HG02840 (cell line): ENCODE measurements around the gene P2RX4.
"Not testable (repeated sequence)": the region's sequence is repeated elsewhere in the genome, so short reads cannot be mapped to it uniquely, and the experiment has no call there.

Experiments
- ATAC-seq: cut with Tn5 transposase; IDR thresholded peaks from one replicate; pipeline ENCODE4 v1.9.1; 2021; ENCODE audit warnings: mild to moderate bottlenecking, moderate library complexity, moderate number of reproducible peaks; ENCODE audit not compliant: unreplicated experiment, low FRiP score

Gene P2RX4

DNA sequence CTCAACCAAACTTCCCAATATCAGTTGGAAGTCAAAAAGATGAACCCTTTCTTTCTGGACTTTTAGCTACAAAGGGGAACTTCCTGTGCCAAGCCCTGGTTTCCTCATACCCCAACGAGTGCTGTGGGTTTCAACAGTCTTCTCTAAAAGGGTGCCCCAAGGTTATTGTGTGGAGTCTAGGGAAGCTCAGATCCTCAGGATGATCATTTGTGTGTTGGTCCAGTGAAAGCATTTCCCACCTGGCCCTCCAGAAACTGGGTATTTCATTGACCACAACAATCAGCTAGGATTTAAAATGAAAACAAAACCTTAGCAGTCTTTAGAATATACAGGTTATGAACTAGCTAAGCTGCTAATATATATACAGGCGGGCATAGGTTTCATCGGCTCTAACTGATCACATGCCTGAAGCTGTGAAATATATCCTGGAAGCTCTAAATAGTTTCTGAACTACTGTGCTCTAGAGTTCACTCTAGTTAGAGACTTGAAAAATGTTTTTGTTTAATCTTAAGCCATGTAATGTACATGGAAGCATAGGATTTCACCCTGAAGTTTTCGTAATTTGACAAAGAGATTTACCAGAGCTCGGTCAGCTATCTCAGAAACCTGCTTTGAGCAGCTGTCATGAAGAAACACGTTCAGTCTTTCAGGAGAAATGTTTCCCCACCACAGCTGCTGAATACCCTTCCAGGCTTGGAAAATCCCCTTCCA, 29.6 kb downstream of the P2RX4 start:
- no peak for ATAC-seq

DNA sequence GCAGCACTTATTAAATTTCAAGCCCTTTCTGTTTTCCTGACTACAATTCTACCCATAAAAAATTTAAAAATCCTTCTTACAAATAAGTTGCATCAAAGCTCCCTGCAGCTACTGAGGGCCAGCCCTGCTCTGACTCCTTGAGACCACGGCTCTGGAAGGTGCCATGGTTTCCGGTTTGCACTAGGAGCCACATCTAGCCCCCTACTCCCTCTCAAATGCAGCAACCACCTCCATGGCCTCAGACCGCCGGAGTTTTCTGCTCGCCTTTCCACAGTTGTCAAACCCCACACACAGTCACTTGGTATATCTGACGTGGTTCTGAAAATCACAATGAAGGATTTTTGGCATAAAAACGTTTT, 30.1 kb downstream of the P2RX4 start:
- ATAC-seq, result no peak

DNA sequence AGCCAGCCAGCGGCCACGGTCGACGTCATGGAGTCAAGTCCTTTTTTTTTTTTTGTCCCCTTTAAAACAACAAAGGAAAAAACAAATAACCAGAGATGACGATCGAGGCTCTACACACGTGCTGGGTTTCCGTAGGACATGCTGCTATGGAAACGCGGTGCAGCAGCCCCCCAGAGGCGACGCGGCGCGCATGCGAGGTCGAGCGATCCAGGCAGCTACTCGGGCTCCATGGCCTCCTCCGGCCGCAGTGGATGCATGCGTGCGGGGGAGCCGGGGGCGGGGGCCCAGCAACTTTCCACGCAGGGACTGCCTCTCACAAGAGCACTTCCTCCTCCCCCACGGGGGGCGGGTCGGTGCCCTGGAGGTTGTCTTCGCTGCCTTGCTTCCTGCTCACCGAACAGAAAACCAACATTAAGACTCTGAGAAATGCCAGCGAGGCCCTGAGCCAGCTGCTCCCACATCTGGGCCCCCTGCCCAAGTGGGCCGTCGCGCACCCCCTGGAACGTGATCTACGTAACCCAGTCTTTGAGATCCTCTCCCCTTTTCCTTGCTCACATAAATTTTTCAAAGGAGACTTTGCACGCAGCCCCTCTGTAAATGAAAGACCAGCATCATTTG, 30.7 kb downstream of the P2RX4 start:
- no peak for ATAC-seq

DNA sequence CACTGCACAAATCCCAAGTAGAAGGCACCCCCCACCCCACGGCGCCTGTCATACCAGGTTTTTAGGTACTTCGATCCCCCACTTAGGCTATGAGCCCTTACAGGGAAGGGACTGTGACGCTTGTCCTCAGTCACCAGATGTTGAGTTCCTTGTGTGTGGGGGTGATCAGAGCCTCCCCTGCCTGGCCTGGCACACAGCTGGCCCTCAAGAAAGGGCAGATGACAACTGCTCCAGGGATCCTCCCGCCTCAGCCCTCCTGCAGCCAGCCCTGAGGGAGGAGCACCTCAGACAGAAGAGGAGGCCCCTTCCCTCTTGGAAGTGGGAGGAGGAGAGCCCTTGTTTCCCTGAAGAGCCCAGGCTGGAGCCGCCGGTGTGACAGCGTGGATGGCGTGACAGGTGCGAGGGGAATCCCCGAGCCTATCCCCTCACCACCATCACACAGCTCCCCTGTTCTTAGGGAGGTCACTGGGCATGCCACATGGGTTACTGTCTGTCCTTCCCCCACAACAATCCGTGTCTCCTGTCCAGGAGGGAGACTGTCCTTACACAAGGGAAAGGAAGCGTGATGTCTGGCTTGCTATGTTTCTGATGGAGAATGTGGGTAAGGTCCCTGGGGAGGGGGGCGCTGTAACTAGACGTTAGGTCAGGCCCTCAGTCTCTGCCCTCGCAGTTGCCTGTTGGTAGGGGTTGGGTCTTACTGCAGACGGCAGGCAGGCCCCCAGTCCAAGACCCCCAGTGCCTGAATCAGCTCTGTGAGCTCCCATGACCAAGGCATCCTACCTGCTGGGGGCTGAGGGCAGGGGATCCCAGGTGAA, 31.4 kb downstream of the P2RX4 start:
- no peak for ATAC-seq

DNA sequence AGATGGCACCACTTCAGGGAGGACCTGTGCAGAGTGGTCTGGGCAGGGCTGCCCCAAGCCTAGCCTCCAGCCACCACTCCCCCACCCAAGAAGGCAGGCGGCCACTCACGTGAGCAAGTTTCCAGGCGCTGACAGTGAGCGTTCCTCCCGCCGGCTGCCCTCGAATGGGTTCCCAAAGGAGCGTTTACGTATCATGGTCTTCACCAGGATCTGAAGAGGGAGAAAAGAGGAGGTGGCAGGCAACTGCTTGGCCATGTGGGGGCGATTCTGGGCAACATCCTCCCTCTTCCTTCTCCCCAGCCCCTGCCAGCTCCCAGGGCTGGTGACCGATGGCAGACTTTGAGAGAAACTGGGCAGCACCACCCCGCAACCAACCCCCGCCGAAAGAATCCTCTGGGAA, 35.1 kb downstream of the P2RX4 start:
- ATAC-seq, result no peak

DNA sequence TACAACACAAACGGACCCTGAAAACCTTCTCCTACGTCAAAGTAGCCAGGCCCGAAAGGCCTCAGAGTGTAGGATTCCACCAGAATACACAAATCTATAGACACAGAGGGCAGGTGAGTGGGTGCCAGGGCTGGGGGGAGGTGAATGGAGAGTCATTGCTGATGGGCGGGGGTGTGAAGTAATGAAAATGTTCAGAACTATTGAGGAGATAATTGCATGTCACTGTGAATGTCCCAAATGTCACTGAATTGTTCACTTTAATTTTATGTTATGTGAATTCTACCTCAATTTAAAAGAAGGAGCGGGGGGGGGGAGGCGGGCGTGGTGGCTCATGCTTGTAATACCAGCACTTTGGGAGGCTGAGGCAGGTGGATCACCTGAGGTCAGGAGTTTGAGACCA, 36.0 kb downstream of the P2RX4 start:
- no peak for ATAC-seq

DNA sequence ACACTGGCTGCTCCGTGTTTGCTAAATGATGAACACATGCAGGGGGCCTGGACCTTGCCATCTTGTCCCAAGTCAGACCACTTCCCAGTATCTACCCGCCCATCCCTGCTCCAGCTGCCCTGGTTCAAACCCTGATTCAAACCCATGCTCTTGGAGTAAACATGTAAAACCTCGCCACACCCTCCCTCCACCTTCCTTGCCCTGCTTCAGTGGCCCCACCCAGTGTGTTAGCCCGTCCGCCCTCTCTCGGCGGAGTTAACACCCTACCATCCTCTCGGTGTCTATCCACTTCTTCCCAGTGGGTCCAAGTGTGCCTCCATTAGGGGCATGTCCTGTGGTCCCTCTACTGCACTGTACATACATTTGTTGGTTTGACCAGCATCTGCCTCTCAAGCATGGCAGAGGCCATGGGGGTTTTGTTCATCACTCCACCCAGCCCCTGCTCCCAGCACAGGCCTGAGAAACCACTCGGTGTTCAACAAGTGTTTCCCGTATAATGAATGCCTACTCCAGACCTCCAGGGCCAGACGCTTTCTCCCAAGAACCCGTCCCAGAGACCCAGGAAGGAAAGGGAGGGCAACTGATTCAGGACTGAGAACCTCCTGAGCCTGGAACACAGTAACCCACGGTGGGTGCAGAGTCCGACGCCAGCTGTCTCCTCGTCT, 37.1 kb downstream of the P2RX4 start:
- ATAC-seq, result no peak

DNA sequence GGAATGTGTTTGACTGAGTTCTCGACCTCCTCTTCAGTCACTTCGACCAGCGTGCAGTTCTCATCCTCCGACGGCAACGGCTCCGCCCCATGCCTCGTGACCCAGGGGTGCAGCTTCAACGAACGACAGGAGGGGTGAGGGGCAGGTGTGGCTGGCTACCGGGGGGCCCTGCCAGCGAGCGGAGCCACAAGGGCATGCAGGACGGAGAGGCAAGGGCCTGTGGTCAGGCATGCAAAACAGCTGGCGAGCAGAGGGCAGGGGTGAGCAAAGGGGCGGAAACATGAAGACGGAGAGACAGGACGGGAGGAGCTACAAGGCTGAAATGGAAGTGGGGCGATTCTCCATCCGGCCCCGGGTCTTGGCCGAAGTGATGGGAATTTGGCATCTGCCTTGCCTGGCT, 38.7 kb downstream of the P2RX4 start:
- no peak for ATAC-seq

DNA sequence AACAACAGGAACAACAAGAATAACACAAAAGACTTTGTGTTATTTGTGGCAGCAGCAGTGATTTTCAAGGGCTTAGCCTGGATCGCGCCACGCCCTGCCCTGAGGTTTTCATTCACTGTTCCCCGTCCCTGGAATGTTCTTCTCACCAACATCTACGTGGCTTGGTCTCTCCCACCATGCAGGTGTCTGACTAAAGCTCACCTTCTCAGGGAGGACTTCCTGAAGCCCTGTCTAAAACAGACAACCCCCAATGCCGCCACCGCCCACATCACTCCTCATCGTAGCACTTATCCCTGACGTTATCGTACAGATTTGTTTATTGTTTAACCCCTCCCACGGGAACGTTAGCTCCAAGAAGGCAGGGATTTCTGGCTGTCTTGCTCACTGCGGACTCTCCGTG, 40.4 kb downstream of the P2RX4 start:
- ATAC-seq, result no peak

DNA sequence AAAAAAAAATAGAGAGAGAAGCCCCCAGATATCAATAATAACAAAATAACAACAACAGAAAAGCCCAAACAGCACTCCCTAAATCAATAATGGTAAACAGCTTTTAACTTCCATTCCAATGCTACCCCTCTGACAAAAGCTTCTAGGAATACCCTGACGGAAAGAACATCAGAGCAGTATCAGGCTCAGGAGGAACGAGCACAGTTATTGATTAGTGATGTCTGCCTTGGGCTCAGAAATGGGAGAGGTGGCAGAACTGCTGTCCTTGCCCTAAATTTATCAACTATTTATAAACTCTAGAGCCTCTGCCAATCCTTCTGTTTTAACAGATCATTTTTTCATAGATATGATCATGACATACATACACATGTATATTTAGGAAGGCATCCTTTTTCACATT, 41.9 kb downstream of the P2RX4 start:
- ATAC-seq, result no peak

DNA sequence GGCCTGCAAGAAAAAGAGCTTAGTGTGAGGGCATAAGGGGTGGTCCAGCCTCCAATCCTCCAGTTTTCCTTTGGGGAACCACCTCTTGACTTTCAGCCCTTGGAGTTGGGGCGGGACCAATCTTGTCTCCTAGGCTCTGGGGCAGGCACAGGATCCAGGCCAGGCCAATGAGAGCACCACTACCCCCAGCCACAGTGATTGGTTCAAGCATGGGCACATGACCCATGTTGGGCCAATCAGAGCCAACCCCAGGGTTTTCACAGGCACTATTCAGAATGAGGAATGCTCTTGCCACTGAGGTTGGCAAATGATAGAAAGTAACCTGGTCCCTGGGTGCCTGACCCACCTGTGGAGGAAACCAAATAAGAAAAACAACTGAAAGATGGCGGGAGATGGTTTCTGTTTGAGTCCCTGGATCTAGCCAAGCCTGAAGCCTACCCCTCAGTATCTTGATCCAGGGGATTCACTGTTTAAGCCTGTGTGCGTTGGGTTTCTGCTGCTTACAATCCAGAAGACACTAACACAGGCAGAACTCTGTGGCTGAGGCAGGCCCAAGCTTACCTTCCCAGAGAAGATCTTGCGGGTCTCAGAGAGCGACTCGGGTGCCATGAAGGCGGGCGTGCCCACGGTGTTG, 42.9 kb downstream of the P2RX4 start:
- no peak for ATAC-seq

DNA sequence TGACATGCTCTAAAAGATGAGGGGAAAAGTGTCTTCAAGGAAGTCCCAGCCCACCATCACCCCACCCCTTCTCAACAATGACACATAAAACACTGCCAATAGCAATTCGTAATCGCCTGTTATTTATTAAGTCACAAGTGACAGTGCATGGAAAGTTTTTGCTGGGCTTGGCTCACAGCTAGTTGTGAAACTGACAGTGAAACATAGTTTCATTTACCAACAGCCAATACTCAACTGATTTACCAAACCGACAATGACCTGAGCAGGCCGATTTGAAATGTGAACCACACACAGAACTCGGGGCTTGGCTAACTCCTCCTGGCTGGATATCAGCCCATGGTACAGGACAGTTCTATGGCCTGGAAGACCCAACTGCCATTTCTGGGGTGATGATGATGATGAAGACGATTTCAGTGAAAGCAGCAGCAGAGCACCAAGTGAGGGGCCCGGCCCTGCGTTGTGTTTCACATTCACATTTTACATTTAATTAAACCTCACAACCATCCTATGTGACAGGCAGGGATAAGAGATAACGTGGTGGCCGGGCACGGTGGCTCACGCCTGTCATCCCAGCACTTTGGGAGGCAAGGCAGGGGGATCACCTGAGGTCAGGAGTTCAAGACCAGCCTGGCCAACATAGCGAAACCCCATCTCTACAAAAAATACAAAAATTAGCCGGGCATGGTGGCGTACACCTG, 43.9 kb downstream of the P2RX4 start:
- ATAC-seq, result no peak

DNA sequence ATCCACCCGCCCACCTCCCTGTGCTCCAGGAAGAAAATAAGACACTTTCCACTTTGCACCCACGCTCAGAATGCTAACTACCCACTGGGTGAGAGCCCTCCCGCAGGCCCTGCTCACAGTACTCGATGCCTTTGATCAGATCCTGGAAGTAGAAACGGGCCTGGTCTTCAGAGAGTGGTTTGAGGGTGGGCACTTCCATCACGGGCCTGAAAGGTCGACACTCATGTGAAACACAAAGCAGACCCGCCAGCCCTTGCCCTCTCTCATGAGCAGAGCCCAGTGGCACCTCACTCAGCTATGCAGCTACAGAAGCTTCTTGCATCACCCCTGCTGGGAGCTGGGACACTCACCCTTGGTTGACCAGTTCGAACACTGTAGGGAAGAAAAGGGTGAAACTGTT, 45.5 kb downstream of the P2RX4 start:
- ATAC-seq, result no peak

DNA sequence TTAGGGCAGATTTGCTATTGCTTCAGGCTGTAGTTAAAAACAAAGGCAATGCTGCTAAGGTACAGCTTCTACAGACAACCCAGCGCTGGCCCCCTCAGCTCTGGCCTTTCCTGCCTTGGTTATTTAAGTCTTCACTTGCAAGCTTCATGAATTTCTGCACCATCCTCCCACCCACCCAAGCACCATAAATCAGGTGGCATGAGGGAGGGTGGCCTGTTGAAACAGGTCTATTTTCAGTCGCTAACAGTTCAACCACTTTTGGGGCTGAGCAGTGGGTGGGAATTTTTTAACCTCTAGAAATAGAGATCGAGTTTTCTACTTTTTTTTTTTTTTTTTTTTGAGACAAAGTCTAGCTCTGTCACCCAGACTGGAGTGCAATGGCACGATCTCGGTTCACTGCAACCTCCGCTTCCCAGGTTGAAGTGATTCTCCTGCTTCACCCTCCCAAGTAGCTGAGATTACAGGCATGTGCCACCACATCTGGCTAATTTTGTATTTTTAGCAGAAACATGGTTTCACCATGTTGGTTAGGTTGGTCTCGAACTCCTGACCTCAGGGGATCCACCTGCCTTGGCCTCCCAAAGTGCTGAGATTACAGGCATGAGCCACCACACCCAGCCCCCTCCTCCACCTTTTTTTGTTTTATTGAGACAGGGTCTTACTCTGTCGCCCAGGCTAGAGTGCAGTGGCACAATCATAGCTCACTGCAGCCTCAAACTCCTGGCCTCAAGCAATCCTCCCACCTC, 47.9 kb downstream of the P2RX4 start:
- ATAC-seq, result not testable (repeated sequence)

DNA sequence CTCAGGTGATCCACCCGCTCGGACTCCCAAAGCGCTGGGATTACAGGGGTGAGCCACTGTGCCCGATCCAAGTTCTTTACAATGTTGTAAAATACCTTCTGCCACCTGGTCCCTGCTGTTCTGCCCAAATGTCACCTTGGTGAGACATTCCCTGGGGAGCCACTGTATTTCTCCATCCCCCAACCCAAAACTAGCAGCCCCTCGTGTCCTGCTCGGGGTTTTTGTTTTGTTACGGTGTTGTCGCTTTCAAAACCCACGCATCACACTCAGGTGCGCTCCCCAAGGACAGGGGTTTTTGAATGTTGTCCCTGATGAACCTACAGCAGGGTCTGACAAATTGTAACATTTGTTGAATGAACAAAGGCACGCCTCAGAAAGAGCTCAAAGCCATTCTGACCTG, 49.1 kb downstream of the P2RX4 start:
- ATAC-seq, result no peak

DNA sequence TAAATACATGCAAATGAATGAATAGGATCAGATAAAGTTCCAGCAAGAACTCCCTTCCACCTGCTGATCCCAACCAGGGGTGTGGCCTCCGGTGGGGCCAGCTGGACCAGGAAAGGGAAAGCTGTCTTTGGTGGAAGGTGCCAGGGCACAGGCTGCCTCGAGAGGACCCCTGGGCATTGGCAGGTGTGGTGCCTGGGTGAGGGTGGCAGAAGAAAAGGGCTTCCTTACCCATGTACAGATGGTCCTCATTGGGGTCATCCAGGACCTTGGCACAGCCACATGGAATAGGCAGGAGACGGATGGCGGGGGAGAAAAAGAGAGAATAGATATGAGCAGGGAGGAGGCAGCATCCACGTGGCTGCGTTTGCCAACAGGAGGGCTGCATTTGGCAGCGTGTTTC, 50.2 kb downstream of the P2RX4 start:
- ATAC-seq, result no peak

DNA sequence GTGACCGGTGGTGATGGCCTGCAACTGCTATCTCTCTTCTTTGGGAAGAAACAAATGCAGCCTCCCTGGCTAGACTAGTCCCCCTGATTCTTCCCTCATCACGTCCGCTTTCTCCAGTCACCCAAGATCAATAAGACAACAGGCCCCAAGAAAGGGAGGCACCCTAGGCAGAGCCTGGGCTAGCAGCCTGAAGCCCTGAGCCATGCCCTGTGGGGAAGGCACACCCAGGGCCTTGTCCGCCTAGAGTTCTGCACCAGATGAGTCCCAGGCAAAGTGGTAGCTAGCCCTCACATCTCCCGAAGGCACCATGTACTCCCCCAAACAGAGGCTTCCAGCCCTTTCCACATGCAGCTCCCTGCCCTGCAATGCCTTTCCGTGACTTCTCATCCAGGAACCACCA, 51.5 kb downstream of the P2RX4 start:
- no peak for ATAC-seq

DNA sequence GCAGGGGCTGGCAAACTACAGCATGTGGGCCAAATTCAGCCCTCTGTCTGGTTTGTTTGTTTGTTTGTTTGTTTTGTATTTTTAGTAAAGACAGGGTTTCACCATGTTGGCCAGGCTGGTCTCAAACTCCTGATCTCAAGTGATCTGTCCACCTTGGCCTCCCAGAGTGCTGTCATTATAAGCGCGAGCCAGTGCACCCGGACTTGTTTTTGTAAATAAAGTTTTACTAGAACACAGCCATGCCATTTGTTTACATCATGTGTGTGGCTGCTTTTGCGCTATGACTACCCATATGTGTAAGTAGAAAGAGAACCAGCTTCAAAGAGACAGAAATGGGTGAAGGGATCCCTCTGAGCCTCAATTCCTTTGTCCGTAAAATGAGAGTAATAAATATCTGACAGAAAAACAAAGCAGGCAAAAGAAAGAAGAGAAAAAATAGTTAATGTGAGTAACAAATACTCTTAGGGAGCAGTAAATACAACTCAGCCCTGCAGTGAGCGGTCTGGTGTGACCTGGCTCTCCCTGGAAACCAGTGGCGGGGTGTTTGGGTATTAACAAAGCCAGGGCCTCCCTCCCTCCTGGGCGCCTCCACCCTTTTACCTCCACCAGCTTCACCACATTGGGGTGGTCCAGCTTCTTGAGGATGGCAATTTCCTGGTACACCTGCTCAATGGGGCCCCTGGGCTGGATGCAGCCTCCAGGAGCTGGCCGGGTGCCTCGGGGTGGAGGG, 53.4 kb downstream of the P2RX4 start:
- ATAC-seq, result no peak

DNA sequence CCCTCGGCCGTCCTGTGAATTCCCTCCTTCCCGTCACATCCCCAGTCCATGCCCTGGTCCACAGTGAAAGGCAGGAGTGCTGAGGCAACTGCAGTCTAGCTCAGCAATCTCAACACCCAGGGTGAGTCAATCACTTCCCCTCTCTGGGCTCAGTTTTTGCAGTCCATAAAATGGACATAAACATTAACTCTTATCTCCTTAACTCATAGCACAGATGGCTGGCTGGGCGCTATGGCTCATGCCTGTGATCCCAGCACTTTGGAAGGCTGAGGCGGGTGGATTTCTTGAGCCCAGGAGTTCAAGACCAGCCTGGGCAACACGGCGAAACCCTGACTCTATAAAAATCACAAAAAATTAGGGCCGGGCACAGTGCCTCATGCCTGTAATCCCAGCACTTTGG, 54.2 kb downstream of the P2RX4 start:
- ATAC-seq, result no peak
